A549 (cell line): ENCODE measurements around the gene ECI1. TPM values are rescaled to one million over a fixed set of nuclear protein-coding genes. Genes with fewer than 3 reads are reported as not detected.

Source experiments
- ATAC-seq, 2 experiments: fragments of 200-7000 bp in 1 of 2; fragments of >200 bp in 1 of 2; cut with Nextera tagmentation in 1 of 2; cut with Tn5 transposase in 1 of 2; 3 replicates each; pipeline versions ENCODE4 v1.8.0 to v1.9.1; 2018 to 2020; ENCODE audit warnings: mild to moderate bottlenecking in 1 of 2, moderate library complexity in 1 of 2
- CTCF ChIA-PET: fragments of 300-600 bp; sonication (Branson Sonifier 250); formaldehyde crosslinking; extraction: SDS; loops from one replicate; lab custom pipeline; 2021; ENCODE audit warnings: antibody characterized with exemption, inconsistent platforms; lab: Yijun Ruan, JAX
- POLR2A ChIA-PET: fragments of 350-600 bp; formaldehyde crosslinking; extraction: SDS; loops from one replicate; lab custom pipeline; 2021; ENCODE audit warnings: antibody characterized with exemption, inconsistent platforms; lab: Yijun Ruan, JAX
- DNase-seq, 2 experiments: peaks; one replicate each; pipeline versions ENCODE4 v3.0.0 to v3.0.0-alpha.2; 2011 to 2016; ENCODE audit warnings: low read depth in 1 of 2, low spot score in 1 of 2
- FAIRE-seq: peaks from 2 replicates; lab custom pipeline; 2011; peaks lifted over from hg19 to GRCh38; lab: Jason Lieb, UNC
- H3K27ac ChIP-seq, 2 experiments: fragments of >200 bp; sonication (Bioruptor Twin); formaldehyde crosslinking; 3 replicates each; pipeline ENCODE4 v1.5.1; 2016 to 2017
- H3K4me1 ChIP-seq: fragments of >200 bp; sonication (Bioruptor Twin); formaldehyde crosslinking; 3 replicates; pipeline ENCODE4 v1.6.1; 2016
- H3K4me2 ChIP-seq: fragments of >200 bp; sonication (Bioruptor Twin); formaldehyde crosslinking; 3 replicates; pipeline ENCODE4 v1.6.1; 2016
- H3K4me3 ChIP-seq: fragments of >200 bp; sonication (Bioruptor Twin); formaldehyde crosslinking; 3 replicates; pipeline ENCODE4 v1.5.1; 2016
- H3K9me3 ChIP-seq: fragments of >200 bp; sonication (Bioruptor Twin); formaldehyde crosslinking; 3 replicates; pipeline ENCODE4 v1.6.1; 2016
- CBX2 ChIP-seq: fragments of 200-600 bp; sonication (generic); IDR thresholded peaks from 2 replicates; pipeline ENCODE4 v1.6.1; 2016; ENCODE audit warnings: low read depth, mild to moderate bottlenecking, borderline replicate concordance
- CBX8 ChIP-seq: fragments of 200-600 bp; sonication (generic); IDR thresholded peaks from 2 replicates; pipeline ENCODE4 v1.6.1; 2016
- CHD2 ChIP-seq: fragments of 150-350 bp; IDR thresholded peaks from 2 replicates; pipeline ENCODE4 v1.6.1; 2014; ENCODE audit warnings: low read length; ENCODE audit not compliant: partially characterized antibody
- CHD4 ChIP-seq: fragments of 200-600 bp; sonication (generic); IDR thresholded peaks from 2 replicates; pipeline ENCODE4 v1.6.1; 2016; ENCODE audit warnings: antibody characterized with exemption, mild to moderate bottlenecking, borderline replicate concordance
- EHF ChIP-seq: fragments of 250-450 bp; sonication (Bioruptor Pico); IDR thresholded peaks from 2 replicates; pipeline ENCODE4 v1.5.0; 2020; ENCODE audit warnings: mild to moderate bottlenecking
- EP300 ChIP-seq, 2 experiments: fragments of >200 bp; sonication (Bioruptor Twin); formaldehyde crosslinking; IDR thresholded peaks; 2 replicates in 1 of 2; 3 replicates in 1 of 2; pipeline ENCODE4 v1.6.1; 2016 to 2017
- ESRRA ChIP-seq: fragments of 150-350 bp; IDR thresholded peaks from 2 replicates; pipeline ENCODE4 v1.6.1; 2014; ENCODE audit warnings: mild to moderate bottlenecking, low read length, borderline replicate concordance
- FOSL2 ChIP-seq, 2 experiments: fragments of 450-650 bp in 1 of 2; fragments of >200 bp in 1 of 2; sonication (Bioruptor Twin) in 1 of 2; formaldehyde crosslinking; IDR thresholded peaks; 2 replicates each; pipeline versions ENCODE4 v1.5.0 to v1.6.1; 2016 to 2020; ENCODE audit warnings: mild to moderate bottlenecking in 1 of 2, moderate library complexity in 1 of 2
- GATA3 ChIP-seq: IDR thresholded peaks from 2 replicates; pipeline ENCODE4 v1.6.1; 2012; ENCODE audit warnings: borderline replicate concordance
- HDAC2 ChIP-seq: fragments of 200-600 bp; sonication (generic); IDR thresholded peaks from 2 replicates; pipeline ENCODE4 v1.6.1; 2016
- KDM1A ChIP-seq: fragments of 200-600 bp; sonication (generic); IDR thresholded peaks from 2 replicates; pipeline ENCODE4 v1.6.1; 2016; ENCODE audit warnings: low read depth, mild to moderate bottlenecking
- KDM5A ChIP-seq: fragments of 200-600 bp; sonication (generic); IDR thresholded peaks from 2 replicates; pipeline ENCODE4 v1.6.1; 2016; ENCODE audit warnings: antibody characterized with exemption, mild to moderate bottlenecking
- NR3C1 ChIP-seq: fragments of >200 bp; sonication (Bioruptor Twin); formaldehyde crosslinking; IDR thresholded peaks from 3 replicates; pipeline ENCODE4 v1.6.1; 2017
- RAD21 ChIP-seq, 2 experiments: fragments of >200 bp in 1 of 2; sonication (Bioruptor Twin) in 1 of 2; formaldehyde crosslinking in 1 of 2; IDR thresholded peaks in 1 of 2; conservative IDR thresholded peaks in 1 of 2; 2 replicates in 1 of 2; 3 replicates in 1 of 2; pipeline ENCODE4 v1.6.1; 2012 to 2018; ENCODE audit warnings: inconsistent platforms in 1 of 2
- RARB ChIP-seq: fragments of 250-450 bp; sonication (Bioruptor Pico); IDR thresholded peaks from 2 replicates; pipeline ENCODE4 v1.8.0; 2021; ENCODE audit warnings: mild to moderate bottlenecking, moderate library complexity
- RCOR1 ChIP-seq: fragments of 150-350 bp; IDR thresholded peaks from 2 replicates; pipeline ENCODE4 v1.6.1; 2014; ENCODE audit warnings: antibody characterized with exemption, low read length, low read depth
- SMC3 ChIP-seq: fragments of >200 bp; sonication (Bioruptor Twin); formaldehyde crosslinking; IDR thresholded peaks from 3 replicates; pipeline ENCODE4 v1.6.1; 2018; ENCODE audit warnings: inconsistent platforms
- ZC3H11A ChIP-seq: fragments of 450-650 bp; IDR thresholded peaks from 2 replicates; pipeline ENCODE4 v1.6.1; 2014; ENCODE audit warnings: antibody characterized with exemption, mild to moderate bottlenecking
- ZFP36 ChIP-seq: fragments of 450-650 bp; IDR thresholded peaks from 2 replicates; pipeline ENCODE4 v1.6.1; 2014; ENCODE audit warnings: borderline replicate concordance; ENCODE audit not compliant: partially characterized antibody
- ZNF302 ChIP-seq: fragments of 250-450 bp; sonication (Bioruptor Pico); IDR thresholded peaks from 2 replicates; pipeline ENCODE4 v1.9.0; 2021; ENCODE audit warnings: inconsistent platforms, mild to moderate bottlenecking, moderate library complexity
- WGBS: methylation state at CpG from one replicate; pipeline ENCODE4 v1.1.6; 2017; ENCODE audit errors: missing lambda C conversion rate; 5-methylcytosine and 5-hydroxymethylcytosine counted together
- polyA plus RNA-seq, 4 experiments: library from polyadenylated mRNA; depleted of rRNA in 3 of 4; stranded (reverse); fragments of >200 nt; fragmentation: RNase III in 1 of 4; extraction: RNeasy Plus Mini Kit Qiagen cat#74134 plus additional on column Dnase treatment in 1 of 4; gene quantifications; 2 replicates in 3 of 4; 3 replicates in 1 of 4; pipeline ENCODE4 v1.2.3, GENCODE V29; 2011 to 2017
- TF ChIP-seq, protein P1 (sequence below): IDR thresholded peaks from 2 replicates; pipeline ENCODE4 v1.6.1; 2012
- TF ChIP-seq, protein P2 (sequence below): fragments of >200 bp; sonication (Bioruptor Twin); formaldehyde crosslinking; IDR thresholded peaks from 3 replicates; pipeline ENCODE4 v1.5.1; 2016
- TF ChIP-seq, protein P3 (sequence below): fragments of >200 bp; sonication (Bioruptor Twin); formaldehyde crosslinking; IDR thresholded peaks from 2 replicates; pipeline ENCODE4 v1.6.1; 2016

The ECI1 gene
- polyA plus RNA-seq, 2 of the 4 experiments (the other 2 are of a cell fraction): 41.5 to 47.9 TPM

DNA sequence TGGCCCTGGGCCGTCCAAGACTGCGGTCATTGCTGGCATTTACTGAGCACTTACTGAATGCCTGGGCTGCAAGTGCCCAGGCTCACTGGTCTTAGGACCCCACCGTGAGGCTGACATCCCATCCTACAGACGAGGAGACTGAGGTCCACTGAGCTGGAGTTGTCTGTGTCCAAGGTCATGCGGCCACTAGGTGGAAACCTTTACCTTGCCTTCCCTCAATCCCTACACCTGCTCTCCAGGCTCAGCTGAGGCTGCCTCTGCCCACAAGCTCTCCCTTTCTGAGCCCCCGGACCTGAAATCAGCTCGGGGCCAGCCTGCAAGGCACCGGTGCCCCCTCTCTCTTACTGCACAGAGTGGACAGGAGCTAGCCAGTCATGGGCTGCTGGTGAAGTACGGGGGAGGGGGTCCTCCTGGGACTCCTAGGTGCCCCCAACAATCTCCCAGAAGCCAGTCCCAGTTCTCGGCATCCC lies 56.5 kb downstream of the ECI1 start:
- ChIA-PET CTCF (interaction anchor here (0.6 to 5.0 kb wide), 30 partner anchors 9 to 316 kb away, joined by 3 to 33 read pairs (median 6); partner anchors contain the start of genes BRICD5, ECI1 and MLST8), POLR2A (interaction anchor here (1.0 to 2.0 kb wide), 7 partner anchors 10 to 408 kb away, joined by 3 to 17 read pairs (median 6); partner anchors contain the start of genes ECI1, MLST8, PGP and TRAF7)
- Histone ChIP-seq H3K4me3 (no peak overlapping the region), H3K9me3 (no peaks in the 10 kb centered on the region), H3K27ac (no peak overlapping the region), H3K4me2 (peak overlapping the region; percentile 97), H3K4me1 (peaks cover 18% of the 10 kb centered on the region)
- FAIRE-seq (no peak), ATAC-seq (peak; percentile 64 to 88), DNase-seq (peak; percentile 69 to 82)
- 14% methylated on average over 8 of the region's 10 CpGs for WGBS
- TF ChIP-seq GATA3 (no peak), ESRRA (0 out of 2 replicates have a peak, but pooled peaks have one; percentile 33), CBX2 (no peak), SMC3 (peak; percentile 56; the same call in 2 of the 3 replicates), CBX8 (no peak), ZFP36 (no peak), KDM5A (no peak), RAD21 (conservative IDR thresholded peaks at IDR 0.05 in 1 of 2, IDR thresholded peaks at IDR 0.05 in 1 of 2) (peak; percentile 77 to 87), NR3C1 (no peak), EHF (CRISPR knock-in tag) (no peak), CHD4 (peak; percentile 79; the same call in 1 of the 2 replicates), KDM1A (peak; percentile 89)
- TF ChIP-seq, protein P1, sequence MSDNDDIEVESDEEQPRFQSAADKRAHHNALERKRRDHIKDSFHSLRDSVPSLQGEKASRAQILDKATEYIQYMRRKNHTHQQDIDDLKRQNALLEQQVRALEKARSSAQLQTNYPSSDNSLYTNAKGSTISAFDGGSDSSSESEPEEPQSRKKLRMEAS: peak; percentile 29; the same call in 1 of the 2 replicates
- TF ChIP-seq, protein P2, sequence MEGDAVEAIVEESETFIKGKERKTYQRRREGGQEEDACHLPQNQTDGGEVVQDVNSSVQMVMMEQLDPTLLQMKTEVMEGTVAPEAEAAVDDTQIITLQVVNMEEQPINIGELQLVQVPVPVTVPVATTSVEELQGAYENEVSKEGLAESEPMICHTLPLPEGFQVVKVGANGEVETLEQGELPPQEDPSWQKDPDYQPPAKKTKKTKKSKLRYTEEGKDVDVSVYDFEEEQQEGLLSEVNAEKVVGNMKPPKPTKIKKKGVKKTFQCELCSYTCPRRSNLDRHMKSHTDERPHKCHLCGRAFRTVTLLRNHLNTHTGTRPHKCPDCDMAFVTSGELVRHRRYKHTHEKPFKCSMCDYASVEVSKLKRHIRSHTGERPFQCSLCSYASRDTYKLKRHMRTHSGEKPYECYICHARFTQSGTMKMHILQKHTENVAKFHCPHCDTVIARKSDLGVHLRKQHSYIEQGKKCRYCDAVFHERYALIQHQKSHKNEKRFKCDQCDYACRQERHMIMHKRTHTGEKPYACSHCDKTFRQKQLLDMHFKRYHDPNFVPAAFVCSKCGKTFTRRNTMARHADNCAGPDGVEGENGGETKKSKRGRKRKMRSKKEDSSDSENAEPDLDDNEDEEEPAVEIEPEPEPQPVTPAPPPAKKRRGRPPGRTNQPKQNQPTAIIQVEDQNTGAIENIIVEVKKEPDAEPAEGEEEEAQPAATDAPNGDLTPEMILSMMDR: peak; percentile 74

DNA sequence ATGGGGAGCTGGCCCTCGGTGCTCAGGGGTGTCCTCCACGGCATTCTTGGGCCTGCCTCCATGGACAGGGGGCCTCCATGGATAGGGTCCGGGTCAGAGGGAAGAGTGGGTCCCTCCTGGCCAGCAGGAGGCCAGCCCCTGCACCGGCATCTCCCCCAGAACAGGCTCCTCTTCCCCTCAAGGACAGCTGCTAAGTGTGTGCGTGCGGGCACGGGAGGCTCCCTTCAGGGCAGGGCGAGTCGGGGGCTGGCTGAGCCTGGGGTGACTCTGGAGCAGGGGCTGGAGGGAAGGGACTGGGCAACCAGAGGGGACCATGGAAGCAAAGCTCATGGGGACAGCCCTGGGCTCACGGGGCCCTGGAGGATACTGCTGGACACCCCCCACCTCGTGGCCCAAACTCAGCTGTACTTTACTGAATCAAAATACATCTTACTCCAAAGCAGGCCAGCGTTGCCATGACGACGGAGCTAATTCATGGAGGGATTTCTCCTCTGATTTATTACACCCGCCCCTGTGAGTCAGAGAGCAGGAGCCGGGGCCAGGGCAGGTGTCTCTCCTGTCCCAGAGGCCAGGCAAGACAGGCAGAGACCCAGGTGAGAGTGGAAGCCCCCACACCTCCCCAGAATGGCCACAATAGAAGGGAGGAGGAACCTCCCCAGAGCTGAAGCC lies 57.1 kb downstream of the ECI1 start:
- peak; percentile 55 to 70 for DNase-seq
- no peak for FAIRE-seq
- CTCF ChIA-PET: interaction anchor here (0.6 to 5.0 kb wide), 28 partner anchors 9 to 316 kb away, joined by 3 to 33 read pairs (median 6); partner anchors contain the start of genes BRICD5, ECI1 and MLST8
- no peaks in the 10 kb centered on the region for H3K9me3 ChIP-seq
- POLR2A ChIA-PET: interaction anchor here (1.0 to 1.5 kb wide), 6 partner anchors 11 to 409 kb away, joined by 3 to 9 read pairs (median 6); partner anchors contain the start of genes ECI1, MLST8, PGP and TRAF7
- ATAC-seq: peak; percentile 3 to 13; a peak in 4 of 6 replicates
- no peak overlapping the region; the same call in 2 of the 3 replicates for H3K4me2 ChIP-seq
- TF ChIP-seq RARB (CRISPR knock-in tag): no peak
- TF ChIP-seq CHD2: no peak
- TF ChIP-seq EP300 (IDR thresholded peaks at IDR 0.05): no peak
- TF ChIP-seq, protein P3, sequence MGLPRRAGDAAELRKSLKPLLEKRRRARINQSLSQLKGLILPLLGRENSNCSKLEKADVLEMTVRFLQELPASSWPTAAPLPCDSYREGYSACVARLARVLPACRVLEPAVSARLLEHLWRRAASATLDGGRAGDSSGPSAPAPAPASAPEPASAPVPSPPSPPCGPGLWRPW: no peak
- no peak for TF ChIP-seq HDAC2
- TF ChIP-seq, all 56 proteins: peak for 0
- WGBS: 47% methylated on average over 11 of the region's 16 CpGs
- Histone ChIP-seq H3K4me3 (no peak overlapping the region), H3K4me1 (peaks cover 18% of the 10 kb centered on the region), H3K27ac (no peak overlapping the region)

DNA sequence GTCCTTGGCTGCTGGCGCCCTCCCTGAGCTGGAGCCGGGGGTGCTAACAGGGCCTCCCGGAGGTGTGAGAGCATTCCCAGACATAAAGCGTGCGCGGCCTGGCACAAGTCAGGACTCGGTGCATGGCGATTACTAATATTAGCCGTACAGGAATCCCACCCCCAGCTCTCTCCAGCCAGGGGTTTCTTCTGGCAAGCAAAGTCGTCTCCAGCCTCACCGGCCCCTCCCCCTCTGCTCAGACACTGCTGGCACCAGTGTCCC lies 60.0 kb downstream of the ECI1 start:
- CTCF ChIA-PET: no interaction called here
- no peak overlapping the region for H3K27ac ChIP-seq
- no peak for FAIRE-seq
- no peak overlapping the region for H3K4me2 ChIP-seq
- no peak overlapping the region for H3K4me3 ChIP-seq
- no peak for DNase-seq
- no peaks in the 10 kb centered on the region for H3K9me3 ChIP-seq
- TF ChIP-seq RCOR1 (no peak), ZNF302 (CRISPR knock-in tag) (no peak), ZC3H11A (no peak), ESRRA (no peak), FOSL2 (IDR thresholded peaks at IDR 0.05) (no peak), FOSL2 (CRISPR knock-in tag; IDR thresholded peaks at IDR 0.05) (no peak)
- peaks cover 18% of the 10 kb centered on the region for H3K4me1 ChIP-seq
- ATAC-seq: no peak
- WGBS: 85% methylated on average over 10 of the region's 11 CpGs
- POLR2A ChIA-PET: no interaction called here
